ENCODE measurements around the gene SPDEF. TPM values are rescaled to one million over a fixed set of nuclear protein-coding genes. Genes with fewer than 3 reads are reported as not detected.

Gene SPDEF
- polyA plus RNA-seq, 10 donors = 0.07 to 0.09 (median 0.08) TPM; not detected in 7

- peak in 1 of 3 donors; percentile 21 for DNase-seq
Observed at GRCh38 chr6:34527751-34528670, 28.1 kb downstream of the SPDEF start.

GRCh38 chr6:34526992-34527728 lies 29.0 kb downstream of the SPDEF start:
- peak; percentile 85 to 95 (median 93) for DNase-seq

GRCh38 chr6:34526241-34526972 lies 29.7 kb downstream of the SPDEF start:
- DNase-seq = peak in 2 of 3 donors; percentile 18 to 63

- DNase-seq = no peak
Observed at GRCh38 chr6:34525431-34526175, 30.5 kb downstream of the SPDEF start.

- DNase-seq = no peak
Observed at GRCh38 chr6:34524971-34525370, 31.2 kb downstream of the SPDEF start.

GRCh38 chr6:34524499-34524898 lies 31.6 kb downstream of the SPDEF start:
- no peak for DNase-seq

- no peak for DNase-seq
Observed at GRCh38 chr6:34523441-34524206, 32.5 kb downstream of the SPDEF start.

- no peak for DNase-seq
Observed at GRCh38 chr6:34522761-34523160, 33.4 kb downstream of the SPDEF start.

- DNase-seq = no peak
Observed at GRCh38 chr6:34521463-34522285, 34.5 kb downstream of the SPDEF start.

GRCh38 chr6:34520645-34521462 lies 35.3 kb downstream of the SPDEF start:
- no peak for DNase-seq

GRCh38 chr6:34519971-34520644 lies 36.0 kb downstream of the SPDEF start:
- DNase-seq = no peak

GRCh38 chr6:34518669-34519365 lies 37.3 kb downstream of the SPDEF start:
- DNase-seq = no peak

GRCh38 chr6:34517966-34518365 lies 38.2 kb downstream of the SPDEF start:
- DNase-seq = no peak

GRCh38 chr6:34517461-34517881 lies 38.7 kb downstream of the SPDEF start:
- no peak for DNase-seq

GRCh38 chr6:34516391-34517324 lies 39.5 kb downstream of the SPDEF start:
- DNase-seq = no peak

Measured in muscle of back (tissue), 11 donors.